ENCODE data around the gene TSR1.
"Not testable (repeated sequence)": the region's sequence is repeated elsewhere in the genome, so short reads cannot be mapped to it uniquely, and the experiment has no call there.

The TSR1 gene

GRCh38 chr17:2337544-2338314, 1.5 kb upstream of the TSR1 start:
- peak; percentile 65 for DNase-seq

GRCh38 chr17:2336852-2337543, 741 bp upstream of the TSR1 start, which contains the start of gene SGSM2:
Gene SGSM2 (plus strand): TSS chr17:2337501. CDS start chr17:2337689, 188 bp downstream.
- DNase-seq: peak; percentile 79

- DNase-seq: no peak
Observed at GRCh38 chr17:2335726-2336214, 487 bp downstream of the TSR1 start.

- DNase-seq: no peak
Observed at GRCh38 chr17:2331303-2331702, 5.0 kb downstream of the TSR1 start.

GRCh38 chr17:2323629-2324314, 12.5 kb downstream of the TSR1 start:
- DNase-seq: no peak

GRCh38 chr17:2321399-2321798, 14.9 kb downstream of the TSR1 start:
- DNase-seq: no peak

GRCh38 chr17:2319051-2319450, 17.2 kb downstream of the TSR1 start:
- DNase-seq: no peak

- no peak for DNase-seq
Observed at GRCh38 chr17:2317796-2318195, 18.5 kb downstream of the TSR1 start.

- not testable (repeated sequence) for DNase-seq
Observed at GRCh38 chr17:2316916-2317205, 19.4 kb downstream of the TSR1 start.

GRCh38 chr17:2312736-2313135, 23.5 kb downstream of the TSR1 start:
- DNase-seq: no peak

GRCh38 chr17:2309338-2310154, 26.7 kb downstream of the TSR1 start:
- no peak for DNase-seq

- no peak for DNase-seq
Observed at GRCh38 chr17:2304931-2305330, 31.3 kb downstream of the TSR1 start.

- DNase-seq: peak; percentile 100
Observed at GRCh38 chr17:2303204-2304188, 32.8 kb downstream of the TSR1 start, which contains the start of the genes SMG6 and SRR. Gene SMG6 (minus strand): TSS chr17:2303785. CDS start chr17:2303720, 65 bp downstream. Gene SRR (plus strand): TSS chr17:2303950. CDS start chr17:2315561, 11,611 bp downstream.

- DNase-seq: no peak
Observed at GRCh38 chr17:2302778-2303203, 33.5 kb downstream of the TSR1 start.

- no peak for DNase-seq
Observed at GRCh38 chr17:2299756-2300155, 36.5 kb downstream of the TSR1 start.

GRCh38 chr17:2299136-2299535, 37.1 kb downstream of the TSR1 start:
- DNase-seq: no peak

- no peak for DNase-seq
Observed at GRCh38 chr17:2297023-2297422, 39.2 kb downstream of the TSR1 start.

- DNase-seq: no peak
Observed at GRCh38 chr17:2295575-2295974, 40.7 kb downstream of the TSR1 start.

GRCh38 chr17:2292100-2292499, 44.2 kb downstream of the TSR1 start:
- DNase-seq: no peak

- no peak for DNase-seq
Observed at GRCh38 chr17:2289878-2290478, 46.3 kb downstream of the TSR1 start.

Measured in right kidney (tissue), 1 donor.